M059J (cell line): ENCODE data around the gene TMEM163. TPM values are rescaled to one million over a fixed set of nuclear protein-coding genes. Genes with fewer than 3 reads are reported as not detected.
"Not testable (repeated sequence)": the region's sequence is repeated elsewhere in the genome, so short reads cannot be mapped to it uniquely, and the experiment has no call there.

Source experiments
- DNase-seq: peaks from one replicate; pipeline ENCODE4 v3.0.0-alpha.2; 2012; ENCODE audit warnings: low read depth
- total RNA-seq: library from RNA; depleted of rRNA; stranded (reverse); fragments of >200 nt; shearing (Covaris generic); gene quantifications from 2 replicates; pipeline ENCODE4 v1.2.3, GENCODE V29; 2014

Gene TMEM163
- total RNA-seq, 1 experiment from 2014 or later: not detected

DNA sequence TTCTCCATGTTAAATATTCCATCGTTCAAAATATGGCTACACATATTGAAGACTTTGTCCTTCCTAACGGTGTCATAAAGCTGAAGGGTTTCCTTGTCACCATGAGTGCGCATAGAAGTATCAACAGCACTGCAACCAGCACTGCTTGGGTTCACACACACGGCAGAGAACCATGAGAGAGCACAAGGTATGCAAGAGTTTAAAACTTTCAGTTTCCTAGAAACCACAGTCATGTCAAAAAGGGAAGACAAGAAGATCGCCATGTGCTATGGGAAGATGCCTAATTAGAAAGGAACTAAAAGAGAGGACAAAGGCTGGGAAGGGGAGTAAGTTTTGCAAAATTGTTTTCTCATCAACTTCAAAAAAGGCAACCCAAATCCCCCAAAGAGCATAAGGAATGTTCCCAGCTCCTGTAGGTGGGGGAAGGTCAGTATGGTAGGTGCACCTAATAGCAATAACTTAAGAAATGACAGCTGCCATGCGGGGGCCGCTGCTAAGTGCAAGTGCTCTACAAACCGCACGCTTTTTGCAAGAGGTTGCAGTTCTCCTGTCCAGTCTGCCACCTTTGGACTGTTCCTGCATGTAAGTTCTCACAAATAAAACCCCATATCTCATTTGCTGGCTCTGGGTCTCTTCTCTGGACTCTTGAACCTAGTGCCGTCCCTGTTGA is 136.8 kb downstream of the TMEM163 start:
- DNase-seq: no peak

DNA sequence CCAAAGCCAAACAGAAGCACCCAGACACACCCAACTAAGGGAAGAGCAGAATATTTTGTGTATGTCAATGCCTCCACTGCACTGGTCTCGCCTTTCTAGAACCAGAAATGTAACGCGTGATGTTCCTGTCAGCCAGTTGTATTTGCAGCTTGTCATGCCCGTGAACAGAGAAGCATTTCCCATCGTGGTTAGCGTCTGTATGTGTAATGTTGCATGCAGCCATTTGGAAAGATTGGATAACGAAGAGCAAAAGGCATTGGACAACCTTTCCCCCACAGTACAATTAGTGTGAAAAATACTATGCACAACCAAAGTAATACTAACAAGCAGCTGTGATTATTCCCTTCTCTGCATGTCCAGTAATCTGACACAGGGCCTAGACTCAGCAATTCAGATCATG is 140.5 kb downstream of the TMEM163 start:
- no peak for DNase-seq

- no peak for DNase-seq
These were observed 142.3 kb downstream of the TMEM163 start for GRCh38 chr2:134576478-134576877.

DNA sequence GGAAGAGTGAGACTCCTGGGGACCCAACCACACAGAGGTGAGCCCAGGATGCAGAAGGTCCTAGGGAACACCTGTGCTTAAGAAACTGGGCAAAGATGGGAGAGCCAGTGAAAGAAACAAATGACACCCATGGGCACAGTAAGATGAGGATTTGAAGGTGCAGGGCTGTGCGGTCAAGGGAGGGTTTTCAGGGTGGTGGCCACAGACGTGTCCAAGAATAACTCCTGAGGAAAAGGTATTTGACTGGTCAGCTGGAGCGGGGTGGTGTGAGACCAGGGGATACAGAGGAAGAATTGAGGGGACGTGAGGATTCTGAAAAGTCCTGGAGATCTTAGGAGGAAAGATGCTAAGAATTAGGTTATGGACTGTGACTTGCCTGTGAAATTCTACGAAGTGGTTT is 142.9 kb downstream of the TMEM163 start:
- DNase-seq: no peak

GRCh38 chr2:134574611-134575330 is 144.0 kb downstream of the TMEM163 start:
- DNase-seq: no peak

- DNase-seq: no peak
These were observed 145.1 kb downstream of the TMEM163 start for GRCh38 chr2:134573724-134574123.

- no peak for DNase-seq
These were observed 145.8 kb downstream of the TMEM163 start for GRCh38 chr2:134573085-134573370.

DNA sequence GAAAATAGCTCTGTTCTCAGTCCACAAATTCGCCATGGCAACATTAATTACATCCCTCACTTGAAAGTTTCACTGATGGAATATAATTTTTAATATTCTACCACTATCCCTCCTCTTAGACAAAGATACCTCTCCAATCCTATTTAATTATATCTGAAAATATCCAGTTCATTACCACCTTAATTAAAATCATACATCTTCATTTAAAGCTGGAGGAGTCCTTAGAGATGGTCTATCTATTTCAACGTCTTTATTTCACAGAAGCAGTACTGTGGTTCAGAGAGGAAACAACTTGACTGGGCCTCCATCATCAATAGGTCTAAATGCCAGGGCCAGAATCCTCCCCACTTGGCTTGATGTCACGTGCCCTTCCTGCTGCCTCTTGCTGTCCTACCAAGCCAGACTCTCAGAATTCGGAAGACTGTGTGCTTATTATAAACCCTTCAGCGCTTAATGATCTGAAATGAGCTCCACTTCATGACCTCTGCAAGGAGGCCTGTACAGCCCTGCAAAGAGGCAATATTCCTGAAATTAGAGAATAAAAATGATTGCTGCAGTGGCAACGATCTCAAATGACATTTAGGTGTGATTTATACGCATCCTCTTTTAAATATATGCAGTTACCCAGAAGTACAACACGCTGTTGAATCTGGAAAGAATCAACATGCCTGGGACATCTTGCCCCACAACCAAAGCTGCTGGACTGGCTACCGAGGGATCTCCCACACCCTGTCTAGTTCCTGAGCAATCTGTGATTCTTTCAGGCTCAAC is 146.3 kb downstream of the TMEM163 start:
- DNase-seq: no peak

DNA sequence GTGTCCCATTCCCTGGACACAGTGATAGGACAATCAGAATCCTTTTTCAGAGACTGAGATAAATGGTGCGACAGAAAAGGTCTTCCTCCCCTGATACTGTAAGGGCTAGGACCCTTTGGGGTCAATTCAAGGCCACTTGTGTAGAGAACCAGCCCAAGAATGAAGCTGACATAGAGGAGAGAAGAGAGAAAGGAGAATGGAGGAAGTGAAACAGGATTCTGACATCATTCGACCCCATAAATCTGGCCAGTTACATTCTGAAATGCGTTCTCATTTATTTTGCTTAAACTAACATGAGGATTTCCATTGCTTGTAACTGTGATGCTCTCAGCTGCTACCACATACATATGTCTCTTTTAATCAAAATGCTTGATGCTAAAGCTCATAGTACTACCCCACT is 148.1 kb downstream of the TMEM163 start:
- no peak for DNase-seq

DNA sequence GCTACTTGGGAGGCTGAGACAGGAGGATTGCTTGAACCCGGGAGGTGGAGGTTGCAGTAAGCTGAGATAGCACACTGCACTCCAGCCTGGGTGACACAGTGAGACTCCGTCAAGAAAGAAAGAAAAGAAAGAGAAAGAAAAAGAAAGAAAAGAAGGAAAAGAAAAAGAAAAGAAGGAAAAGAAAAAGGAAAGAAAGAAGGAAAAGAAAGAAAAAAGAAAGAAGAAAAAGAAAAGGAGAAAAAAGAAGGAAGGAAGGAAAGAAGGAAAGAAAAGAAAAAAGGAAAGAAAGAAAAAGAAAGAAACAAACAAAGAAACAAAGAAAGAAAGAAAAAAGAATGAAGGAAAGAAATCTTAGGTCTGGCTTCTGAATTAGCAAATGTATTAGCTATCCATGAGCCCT is 150.4 kb downstream of the TMEM163 start:
- DNase-seq: no peak

DNA sequence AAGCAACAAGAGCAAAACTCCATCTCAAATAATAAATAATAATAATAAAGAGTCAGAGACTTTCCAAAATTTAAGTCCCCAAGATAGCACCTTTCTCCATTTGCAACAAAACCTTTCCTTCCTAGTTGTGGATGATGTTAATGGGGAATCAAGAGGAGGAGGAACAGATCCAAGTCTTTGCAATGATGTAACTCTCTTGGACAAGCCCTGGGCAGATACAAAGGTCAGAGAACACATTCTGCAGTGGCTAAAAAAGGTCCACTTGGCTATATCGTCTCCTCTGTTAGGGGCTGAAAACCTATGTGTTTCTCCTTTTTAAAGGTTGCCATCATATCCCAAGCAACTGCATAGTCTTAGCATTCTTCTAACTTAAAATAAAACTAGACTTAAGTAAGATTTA is 151.1 kb downstream of the TMEM163 start:
- no peak for DNase-seq

GRCh38 chr2:134564955-134565354 is 153.8 kb downstream of the TMEM163 start:
- DNase-seq: not testable (repeated sequence)

DNA sequence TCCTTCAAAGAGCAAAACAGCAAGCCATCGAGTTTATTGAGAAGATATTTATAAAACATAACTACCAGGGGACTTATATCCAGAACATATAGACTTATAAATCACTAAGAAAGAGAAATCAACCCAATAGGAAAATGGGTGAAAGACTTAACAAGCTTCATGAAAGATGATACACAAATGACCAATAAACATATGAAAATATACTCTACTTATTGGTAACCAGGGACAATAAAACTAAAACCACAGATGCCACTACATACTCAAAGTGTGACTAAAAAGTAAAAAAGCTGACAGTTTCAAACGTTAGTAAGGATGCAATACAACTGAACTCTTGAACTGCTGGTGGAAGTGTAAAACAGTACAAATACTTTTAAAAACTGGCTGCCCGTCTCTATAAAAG is 154.3 kb downstream of the TMEM163 start:
- peak; percentile 26 for DNase-seq

- DNase-seq: no peak
These were observed 160.5 kb downstream of the TMEM163 start for GRCh38 chr2:134558208-134558830.

- DNase-seq: peak; percentile 13
These were observed 163.4 kb downstream of the TMEM163 start for GRCh38 chr2:134555411-134555810.

GRCh38 chr2:134553657-134554056 is 165.1 kb downstream of the TMEM163 start:
- DNase-seq: no peak

DNA sequence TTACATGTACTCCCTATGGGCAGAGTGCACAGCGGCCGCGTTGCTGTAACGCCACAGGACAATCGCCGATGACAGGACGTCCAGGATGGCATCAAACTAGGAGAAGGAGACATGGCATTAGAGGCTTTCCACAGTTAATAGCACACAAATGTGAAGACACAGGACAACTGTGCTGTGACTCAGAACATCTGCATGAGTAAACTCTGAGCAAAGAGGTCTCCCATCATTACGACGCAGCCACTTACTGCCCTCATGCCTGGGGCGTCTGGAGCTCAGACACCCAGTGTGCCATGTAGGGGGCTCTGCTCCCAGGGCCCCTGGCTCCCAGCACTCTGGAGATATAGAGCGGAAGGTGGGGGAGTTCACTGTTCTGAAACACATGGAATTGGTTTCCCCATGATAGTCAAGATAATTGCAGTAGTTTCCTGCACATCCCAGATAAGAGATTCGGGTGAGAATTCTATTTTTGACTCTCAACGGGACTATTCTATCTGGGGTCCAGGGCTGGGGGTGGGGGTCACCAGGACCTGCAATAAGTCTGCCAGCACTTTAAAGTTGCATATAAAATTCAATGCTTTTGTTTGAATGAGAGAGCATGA is 168.1 kb downstream of the TMEM163 start:
- DNase-seq: no peak

- DNase-seq: peak; percentile 5
These were observed 169.7 kb downstream of the TMEM163 start for GRCh38 chr2:134549104-134549503.

GRCh38 chr2:134540990-134541389 is 177.8 kb downstream of the TMEM163 start:
- DNase-seq: no peak

GRCh38 chr2:134539981-134540380 is 178.8 kb downstream of the TMEM163 start:
- no peak for DNase-seq

DNA sequence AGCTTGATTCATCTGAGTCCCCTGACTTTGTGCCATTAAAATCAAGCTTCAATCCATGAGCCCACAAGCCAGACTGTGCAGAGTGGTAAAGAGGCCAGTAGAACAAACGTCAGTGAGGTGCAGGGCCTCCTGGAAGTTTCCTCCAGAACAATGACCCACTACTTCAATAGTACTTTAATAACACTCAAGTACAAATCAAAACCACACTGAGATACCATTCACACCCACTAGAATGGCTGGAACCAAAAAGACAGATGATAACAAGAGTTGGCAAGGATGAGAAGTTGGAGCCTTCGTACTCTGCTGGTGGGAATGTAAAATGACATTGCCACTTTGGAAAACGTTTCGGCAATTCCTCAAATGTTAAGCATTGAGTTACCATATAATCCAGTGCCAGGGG is 181.1 kb downstream of the TMEM163 start:
- DNase-seq: no peak

DNA sequence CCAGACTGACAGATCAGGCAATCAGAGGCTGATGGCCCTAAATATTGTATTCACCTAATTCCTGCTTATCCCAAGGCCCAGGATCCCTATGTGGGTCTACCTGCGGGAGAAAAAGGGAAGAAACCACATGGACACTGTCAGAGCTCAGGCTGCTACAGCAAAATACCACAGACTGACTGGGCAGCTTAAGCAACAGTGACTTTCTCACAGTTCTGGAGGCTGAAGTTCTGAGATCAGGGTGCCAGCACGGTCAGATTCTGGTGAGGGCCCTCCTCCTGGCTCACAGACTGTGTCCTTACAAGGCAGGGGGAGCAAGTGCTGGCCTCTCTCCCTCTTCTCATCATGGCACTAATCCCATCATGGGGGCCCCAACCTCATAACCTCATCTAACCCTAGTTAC is 181.7 kb downstream of the TMEM163 start:
- DNase-seq: no peak
